Islet of Langerhans (tissue), 1 donor: ENCODE measurements around the gene IFIT2.
"Not testable (repeated sequence)": the region's sequence is repeated elsewhere in the genome, so short reads cannot be mapped to it uniquely, and the experiment has no call there.

Source experiments
- FAIRE-seq: peaks from one replicate; lab custom pipeline; 2011; peaks lifted over from hg19 to GRCh38; lab: Jason Lieb, UNC

The IFIT2 gene

DNA sequence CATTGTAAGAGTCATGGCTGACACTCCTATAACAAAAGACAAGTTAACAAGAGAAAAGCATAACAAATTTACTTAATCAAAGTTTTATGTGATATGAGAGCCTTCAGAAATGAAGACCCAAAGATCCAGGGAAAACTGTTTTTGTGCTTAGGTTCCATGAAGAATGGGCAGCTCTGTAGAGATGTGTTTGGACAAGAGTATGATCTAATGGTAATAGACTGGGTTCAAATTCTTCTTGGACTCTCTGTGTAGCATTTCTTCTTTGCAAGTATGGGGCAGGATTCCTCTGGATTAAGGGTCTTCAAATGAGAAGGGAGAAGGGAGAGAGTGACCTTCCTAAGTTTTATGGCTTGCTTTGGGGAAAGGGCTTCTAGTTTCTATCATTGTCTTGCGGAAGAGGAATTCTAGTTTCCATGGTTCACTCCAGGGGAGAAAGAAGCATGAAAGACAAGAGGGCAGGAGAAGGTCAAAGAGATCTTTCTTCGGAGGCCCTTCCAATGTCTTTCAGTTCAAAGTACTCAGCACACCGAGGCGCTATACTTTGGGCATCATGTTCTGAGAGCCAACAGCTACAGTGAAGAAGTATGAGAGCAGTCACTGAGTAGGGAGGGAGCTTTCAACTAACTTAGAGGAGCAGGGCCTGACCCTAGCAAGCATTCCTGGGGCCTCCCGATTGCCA lies 41.4 kb downstream of the IFIT2 start:
- FAIRE-seq = no peak

DNA sequence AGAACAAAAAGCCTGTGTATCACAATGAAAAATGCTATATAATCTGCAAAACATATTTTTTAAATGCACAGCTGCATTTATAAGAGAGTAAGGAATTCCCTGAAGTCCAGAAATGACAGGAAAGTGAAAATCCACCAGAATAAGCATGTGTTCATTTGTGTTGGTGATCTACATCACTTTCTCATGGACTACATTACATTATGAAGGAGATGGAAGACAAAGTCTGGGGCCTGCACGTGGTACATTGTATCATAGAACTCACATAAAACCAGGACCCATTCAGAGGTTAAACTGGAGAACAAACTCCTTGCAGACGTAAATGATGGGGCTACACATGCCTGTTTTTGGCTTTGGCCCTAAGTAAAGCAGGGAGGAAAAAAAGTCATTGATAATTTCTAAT lies 42.3 kb downstream of the IFIT2 start:
- no peak for FAIRE-seq

DNA sequence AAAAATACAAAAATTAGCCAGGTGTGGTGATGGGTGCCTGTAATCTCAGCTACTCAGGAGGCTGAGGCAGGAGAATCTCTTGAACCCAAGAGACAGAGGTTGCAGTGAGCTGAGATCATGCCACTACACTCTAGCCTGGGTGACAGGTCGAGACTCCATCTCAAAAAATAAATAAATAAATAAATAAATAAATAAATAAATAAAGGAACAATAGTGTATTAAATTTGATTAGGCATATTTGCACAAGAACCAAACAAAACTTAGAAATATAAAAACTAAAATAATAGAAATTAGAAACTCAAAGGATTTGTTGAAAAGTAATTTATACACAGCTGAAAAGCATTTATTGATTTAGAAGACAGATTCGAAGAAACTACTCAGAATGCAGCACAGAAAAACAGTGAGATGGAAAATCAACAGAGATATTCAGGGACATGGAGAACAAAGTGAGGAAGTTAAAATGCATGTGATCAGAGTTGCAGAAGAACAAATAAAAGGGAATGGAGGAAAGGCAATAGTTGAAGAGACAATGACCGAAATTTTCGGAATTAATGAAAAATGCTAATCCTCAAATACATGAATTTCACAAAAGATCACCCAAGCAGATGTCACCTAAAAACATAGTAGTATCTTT lies 43.6 kb downstream of the IFIT2 start:
- FAIRE-seq = no peak

DNA sequence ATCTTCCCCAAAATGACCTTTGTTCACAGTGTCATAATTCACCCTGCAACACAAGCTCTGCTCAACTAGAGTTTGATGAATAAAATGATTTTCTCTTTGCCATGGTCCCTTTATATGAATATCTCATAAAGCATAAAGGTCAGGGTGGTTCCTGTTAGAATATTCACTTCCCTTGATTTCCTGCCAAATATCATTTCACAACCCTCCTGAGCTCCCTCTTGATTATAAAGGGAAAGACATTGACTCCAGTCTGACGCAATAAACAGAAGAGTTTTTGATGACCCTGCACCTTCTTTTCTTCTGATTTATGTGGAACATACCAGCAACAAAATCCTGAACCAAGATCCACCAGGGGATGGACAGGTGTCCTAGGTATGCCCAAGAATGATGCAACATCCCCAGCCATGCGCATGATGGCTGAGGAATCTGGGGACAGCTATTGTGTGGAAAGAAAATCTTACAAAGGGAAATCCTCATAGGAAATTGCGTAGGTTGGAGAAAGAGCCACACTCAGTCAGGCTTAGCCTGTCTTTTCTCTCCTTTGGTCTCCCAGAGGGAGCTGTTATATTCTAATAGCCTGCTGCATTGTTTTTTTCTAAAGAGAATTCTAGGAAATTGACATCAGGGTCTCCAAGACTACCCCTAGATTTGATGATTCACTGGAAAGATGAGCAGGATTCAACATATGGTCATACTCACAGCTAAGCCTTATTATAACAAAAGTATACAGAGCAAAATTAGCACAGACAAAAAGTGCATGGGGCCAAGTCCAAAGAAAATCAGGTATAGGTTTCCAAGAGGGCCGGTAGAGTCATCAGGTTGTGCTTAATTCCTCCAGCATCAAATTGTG lies 44.8 kb downstream of the IFIT2 start:
- FAIRE-seq = no peak

DNA sequence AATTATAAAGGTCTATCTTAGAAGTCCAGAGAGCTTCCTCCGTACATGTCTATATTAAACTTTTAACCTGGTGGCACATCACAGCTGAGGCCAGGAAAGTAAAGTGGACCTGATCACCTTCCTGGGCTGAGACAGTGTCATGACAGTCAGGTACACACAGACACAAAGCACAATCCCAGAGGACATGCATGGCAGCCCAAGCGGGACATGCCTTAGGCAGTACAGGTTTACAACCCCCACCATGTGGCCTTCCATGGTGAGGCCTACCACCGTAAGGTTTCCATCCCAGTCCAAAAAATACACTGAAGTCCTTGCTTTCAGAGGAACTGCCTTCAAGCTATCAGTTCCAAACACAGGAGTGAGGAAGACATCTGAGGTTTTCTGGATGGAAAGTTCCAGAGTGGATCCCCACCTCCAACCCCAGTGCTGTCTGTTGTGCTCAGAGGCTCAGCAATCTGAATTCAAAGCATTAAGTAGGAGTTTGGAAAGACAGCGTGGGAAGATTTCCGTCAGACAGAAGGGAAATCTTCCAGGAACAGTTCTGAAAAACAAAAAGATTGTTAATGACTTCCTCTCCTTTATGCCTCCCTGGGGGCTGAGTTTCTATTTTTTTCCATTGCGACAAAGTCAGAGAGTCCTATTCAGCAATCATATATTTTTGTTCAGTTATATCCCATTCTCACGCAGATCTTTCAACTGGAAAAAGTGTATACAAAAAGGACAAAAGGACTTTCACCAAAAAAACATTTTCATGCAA lies 46.0 kb downstream of the IFIT2 start:
- FAIRE-seq = no peak

DNA sequence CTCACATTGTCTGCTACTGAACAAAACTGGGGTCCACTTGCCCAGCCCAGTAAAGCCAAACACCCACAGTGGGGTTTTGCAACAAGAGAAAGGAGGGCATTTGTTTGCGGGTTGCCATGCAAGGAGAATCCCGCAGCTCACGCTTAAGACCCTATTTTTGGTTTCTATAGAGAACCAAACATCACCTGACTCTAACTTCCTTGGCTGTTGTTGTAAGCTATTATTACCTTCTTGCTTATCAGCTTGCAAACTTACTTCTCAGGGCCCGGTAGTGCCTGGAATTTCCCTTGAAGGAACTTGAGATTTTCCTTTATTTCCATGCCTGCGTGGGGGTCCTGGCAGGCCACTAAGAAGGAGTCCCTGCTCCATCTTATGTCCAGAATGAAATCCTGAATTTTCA lies 46.6 kb downstream of the IFIT2 start:
- no peak for FAIRE-seq

DNA sequence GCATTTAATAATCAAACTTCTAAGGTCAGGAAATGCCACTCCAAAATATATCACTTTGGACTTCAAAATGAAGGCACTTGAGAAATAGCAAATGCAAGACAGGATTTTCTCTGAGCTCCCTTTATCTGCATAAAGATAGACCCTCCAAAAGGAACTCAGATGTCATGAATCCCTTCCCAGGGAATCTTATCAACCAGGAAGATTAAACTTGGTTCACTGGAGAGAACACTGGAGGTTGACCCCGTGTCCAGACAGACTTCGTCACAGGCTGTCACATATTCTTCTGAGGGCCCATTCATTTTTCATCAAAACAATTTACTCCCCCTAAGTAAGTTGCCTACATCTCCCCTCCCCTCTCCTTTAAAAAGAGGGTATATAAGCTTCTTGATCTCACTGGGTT lies 47.1 kb downstream of the IFIT2 start:
- FAIRE-seq = no peak

DNA sequence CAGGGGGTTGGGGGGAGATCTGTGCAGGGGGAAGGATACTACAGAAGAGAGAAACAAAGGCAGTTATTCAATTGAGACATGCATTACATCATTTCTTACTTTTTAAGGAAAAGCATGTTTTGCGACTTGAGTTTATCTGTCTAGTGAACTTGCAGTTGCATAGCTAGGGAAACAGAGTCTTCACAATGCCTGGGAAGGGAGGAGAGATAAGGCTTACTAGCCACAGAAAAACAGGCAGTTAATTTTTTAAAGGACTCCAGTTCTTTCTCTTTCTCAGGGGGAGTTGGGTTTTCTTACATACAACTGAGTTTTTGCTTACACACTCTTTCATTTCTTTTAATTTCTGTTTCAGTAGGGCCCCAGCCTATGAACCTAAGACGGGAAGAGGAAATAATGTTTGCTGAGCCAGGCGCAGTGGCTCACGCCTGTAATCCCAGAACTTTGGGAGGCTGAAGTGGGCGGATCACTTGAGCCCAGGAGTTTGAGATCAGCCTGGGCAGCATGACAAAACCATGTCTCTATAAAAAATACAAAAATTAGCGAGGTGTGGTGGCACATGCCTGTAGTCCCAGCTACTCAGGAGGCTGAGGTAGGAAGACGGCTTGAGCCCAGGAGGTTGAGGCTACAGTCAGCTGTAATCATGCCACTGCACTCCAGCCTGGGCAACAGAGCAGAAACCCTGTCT lies 48.9 kb downstream of the IFIT2 start:
- not testable (repeated sequence) for FAIRE-seq

DNA sequence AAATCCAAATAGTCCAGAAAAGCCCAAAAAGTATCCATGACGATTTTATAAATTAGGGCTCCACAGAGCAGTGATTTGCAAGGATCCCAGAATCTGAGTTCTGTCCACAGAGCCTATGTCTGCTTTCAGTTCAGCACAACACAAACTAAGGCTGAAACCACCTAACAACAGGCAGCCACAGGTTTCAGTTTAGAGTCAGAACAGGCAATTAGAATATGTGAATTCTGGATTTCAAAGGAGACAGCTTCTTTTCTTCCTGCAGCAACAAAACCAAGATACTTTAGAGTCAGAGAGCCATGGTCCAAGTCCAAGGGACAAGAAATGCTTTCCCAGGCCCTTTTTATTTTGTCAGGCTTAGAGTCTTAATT lies 49.5 kb downstream of the IFIT2 start:
- no peak for FAIRE-seq

DNA sequence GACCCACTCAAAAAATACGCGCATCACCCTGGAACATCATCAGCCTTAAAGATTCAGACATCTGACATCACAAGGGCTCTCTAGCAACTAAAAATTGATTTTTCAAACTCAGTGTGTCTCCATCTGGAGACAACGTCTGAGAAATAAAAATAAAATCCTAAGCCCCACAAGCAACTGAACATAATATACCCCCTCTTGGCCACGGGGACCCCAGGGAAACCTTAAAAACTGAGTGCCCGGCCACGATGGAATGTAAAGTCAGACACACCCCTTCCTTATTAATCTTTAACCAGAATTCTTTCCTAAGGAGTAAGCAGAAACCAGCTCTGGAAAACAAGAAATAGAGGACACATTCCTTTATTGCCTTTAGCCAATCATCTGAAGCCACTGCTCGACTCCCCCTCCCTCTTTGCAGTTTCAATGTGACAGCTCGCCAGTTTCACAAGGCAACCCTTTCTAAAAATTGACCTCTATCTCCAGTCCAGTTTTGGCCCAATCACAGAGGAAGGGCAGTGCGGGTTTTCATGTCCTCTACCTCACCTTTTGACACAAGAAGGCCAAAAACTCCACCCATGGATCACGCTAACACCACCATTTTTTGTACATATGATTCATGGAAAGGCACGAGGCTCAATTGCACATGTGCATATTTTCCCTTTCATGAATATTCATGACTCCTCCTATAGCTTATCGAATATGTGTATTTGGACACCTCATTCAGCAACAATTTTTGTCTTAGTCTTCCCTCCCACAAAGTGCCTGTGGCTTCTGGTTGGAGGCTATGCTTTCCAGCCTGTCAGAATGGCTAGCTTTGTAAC lies 50.1 kb downstream of the IFIT2 start:
- no peak for FAIRE-seq

DNA sequence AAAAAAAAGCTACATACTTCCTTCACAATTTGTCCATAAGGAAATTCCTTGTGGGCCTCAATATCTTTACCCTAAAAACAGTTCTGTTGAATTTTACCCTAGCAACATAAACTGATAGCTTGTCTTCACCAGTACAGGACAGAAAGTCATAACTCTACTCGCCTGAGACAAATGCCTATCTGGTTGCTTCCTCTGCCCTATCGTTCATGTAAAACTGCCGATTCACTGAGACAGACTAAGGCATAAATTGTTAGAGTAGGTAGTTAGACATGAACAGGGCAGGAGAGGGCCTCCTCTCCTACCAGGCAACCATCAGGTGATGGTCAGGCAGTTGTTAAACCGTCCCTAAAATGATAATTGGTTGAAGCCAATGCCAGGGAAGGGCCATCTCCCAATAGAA lies 51.0 kb downstream of the IFIT2 start:
- FAIRE-seq = no peak

DNA sequence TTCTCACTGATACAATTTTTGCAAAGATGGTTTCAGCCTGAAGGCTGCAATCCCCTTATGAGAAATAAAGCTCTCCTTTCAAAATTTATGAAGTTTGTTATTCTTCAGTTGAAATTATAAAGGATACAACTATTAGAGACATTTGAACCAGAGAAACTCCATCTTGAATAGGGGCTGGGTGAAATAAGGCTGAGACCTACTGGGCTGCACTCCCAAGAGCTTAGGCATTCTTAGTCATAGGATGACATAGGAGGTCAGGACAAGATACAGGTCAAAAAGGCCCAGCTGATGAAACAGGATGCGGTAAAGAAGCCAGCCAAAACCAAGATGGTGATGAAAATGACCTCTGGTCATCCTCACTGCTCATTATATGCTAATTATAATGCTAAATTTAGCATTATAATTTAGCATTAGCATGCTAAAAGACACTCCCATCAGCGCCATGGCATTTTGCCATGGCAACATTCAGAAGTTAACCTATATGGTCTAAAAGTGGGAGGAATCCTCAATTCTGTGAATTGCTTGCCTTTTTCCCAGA lies 53.6 kb downstream of the IFIT2 start:
- FAIRE-seq = no peak

DNA sequence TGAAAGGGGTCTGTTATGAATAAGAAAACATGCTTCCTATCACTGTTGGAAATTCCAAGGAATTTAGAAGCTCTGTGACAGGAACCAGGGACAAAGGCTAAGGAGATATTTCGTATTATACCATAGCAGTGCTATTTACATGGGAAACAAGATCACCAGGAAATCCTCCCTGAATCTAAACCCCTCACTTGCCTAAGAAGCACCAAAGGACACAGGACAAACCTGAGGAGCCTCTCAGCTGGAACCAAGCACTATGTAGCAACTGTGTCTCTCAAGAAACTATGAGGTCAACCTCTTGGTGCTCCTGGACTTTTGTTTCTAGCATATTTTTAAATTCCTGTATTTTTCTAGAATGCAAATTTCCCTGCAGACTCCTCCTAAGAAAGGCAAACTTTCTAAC lies 55.2 kb downstream of the IFIT2 start:
- FAIRE-seq = no peak

DNA sequence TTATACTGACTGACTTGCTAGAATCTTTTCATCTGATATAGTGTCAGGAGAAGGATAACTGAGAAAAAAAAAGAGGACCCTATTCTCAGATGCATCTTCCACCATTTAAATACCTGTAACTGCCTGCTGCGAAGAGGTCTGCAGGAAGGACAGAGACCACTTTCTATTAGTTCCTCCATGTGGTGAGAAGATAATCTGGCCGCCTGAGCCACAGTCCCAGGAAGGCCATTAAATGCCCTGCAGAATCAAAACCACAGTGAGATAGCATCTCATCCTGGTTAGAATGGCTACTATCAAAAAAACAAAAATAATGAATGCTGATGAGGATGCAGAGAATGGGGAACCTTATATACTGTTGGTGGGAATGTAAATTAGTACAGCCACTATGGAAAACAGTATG lies 56.1 kb downstream of the IFIT2 start:
- no peak for FAIRE-seq
